GM21447 (cell line): ENCODE results near the gene AMDHD2.
"Not testable (repeated sequence)": the region's sequence is repeated elsewhere in the genome, so short reads cannot be mapped to it uniquely, and the experiment has no call there.

Experiments used
- ATAC-seq: cut with Tn5 transposase; IDR thresholded peaks from one replicate; pipeline ENCODE4 v1.9.1; 2021; ENCODE audit not compliant: unreplicated experiment

The AMDHD2 gene

DNA sequence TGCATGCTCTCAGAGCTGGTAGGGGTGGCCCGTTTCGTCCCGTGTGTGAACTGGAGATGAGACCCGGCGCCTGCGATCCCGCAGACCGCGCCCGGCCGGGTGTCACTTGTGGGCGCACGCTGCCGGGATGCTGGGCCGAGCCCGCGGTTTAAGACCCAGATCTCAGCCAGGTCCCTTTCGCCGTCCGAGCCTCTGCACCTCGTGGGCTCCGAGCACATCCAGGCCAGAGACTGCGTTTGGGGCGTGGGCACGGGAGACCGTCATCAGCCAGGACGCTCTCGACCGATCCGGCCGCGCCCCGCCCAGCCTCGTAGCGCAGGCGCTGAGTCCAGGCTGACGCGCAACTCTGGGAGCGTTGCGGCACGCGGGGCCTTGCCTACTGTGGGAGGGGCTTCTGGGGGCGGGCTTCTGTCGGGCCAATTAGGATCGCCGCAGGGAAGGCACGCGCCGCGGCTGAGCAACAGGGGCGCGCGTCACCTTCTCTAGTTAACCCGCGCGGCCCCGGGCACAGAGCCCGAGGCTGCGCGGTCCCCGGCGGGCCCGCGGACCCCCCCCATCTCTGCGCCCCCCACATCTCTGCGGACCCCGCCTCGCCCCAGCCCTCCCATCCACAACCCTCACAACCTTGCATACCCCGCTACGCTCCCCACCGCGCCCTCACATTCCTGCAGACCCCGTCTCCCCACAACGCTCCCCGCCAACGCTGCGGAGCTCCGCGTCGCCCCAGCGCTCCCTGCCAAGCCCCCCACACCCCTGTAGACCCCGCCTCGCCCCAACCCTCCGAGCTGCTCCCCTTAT, 11.7 kb downstream of the AMDHD2 start:
- peak; percentile 78 for ATAC-seq

DNA sequence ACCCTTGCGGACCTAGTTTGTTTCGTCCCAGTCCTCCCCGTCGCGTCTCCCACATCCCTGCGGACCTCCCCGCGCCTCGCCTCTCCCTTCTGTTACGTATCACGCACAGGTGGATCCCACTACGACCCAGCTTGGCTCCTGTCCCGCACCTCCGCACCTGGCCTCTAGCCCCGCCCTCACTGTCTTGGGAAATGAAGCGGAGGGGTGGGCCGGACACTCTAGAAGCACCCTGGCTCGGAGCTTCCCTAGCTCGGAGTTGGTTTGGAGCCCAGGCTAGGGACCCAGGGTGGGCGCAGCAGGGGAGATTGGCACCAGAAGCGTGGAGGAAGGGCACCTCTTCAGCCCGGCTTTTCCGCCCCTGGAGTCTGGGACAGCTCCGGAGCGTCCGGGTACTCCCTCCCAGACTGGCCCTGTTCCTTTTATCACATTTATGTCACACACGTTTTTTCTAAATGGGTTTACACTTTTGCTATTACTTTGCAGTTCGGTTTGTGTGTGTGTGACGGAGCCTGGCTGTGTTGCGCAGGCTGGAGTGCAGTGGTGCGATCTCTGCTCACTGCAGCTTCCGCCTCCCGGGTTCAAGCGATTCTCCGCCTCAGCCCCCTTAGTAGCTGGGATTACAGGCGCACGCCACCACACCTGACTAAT, 12.4 kb downstream of the AMDHD2 start:
- peak; percentile 28 for ATAC-seq

DNA sequence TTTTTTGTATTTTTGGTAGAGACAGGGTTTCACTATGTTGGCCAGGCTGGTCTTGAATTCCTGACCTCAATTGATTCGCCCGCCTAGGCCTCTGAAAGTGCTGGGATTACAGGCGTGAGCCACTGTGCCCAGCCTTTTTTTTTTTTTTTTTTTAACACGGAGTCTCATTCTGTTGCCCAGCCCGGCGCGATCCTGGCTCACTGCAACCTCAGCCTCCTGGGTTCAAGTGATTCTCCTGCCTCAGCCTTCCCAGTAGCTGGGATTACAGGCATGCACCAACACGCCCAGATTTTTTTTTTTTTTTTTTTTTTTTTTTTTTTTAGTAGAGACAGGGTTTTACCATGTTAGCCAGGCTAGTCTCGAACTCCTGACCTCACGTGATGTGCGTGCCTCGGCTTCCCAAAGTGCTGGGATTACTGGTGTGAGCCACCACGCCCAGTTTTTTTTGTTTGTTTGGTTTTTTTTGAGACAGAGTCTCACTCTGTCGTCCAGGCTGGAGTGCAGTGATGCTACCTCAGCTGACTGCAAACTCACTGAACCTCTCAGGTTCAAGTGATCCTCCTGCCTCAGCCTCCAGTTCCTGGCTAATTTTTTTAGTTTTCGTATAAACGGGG, 13.1 kb downstream of the AMDHD2 start:
- not testable (repeated sequence) for ATAC-seq

DNA sequence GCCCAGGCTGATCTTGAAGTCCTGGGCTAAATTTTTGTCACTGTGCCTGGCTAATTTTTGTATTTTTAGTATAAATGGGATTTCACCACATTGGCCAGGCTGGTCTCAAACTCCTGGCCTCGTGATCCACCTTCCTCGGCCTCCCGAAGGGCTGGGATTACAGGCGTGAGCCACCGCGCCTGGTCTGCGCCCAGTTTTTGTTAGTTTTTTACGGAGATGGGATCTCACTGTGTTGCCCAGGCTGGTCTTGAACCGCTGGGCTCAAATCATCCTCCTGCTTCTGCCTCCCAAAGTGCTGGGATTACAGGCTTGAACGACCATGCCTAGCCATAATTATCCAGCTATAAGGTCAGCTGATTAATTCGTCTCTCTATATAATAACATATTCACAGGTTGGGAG, 13.7 kb downstream of the AMDHD2 start:
- ATAC-seq = no peak

DNA sequence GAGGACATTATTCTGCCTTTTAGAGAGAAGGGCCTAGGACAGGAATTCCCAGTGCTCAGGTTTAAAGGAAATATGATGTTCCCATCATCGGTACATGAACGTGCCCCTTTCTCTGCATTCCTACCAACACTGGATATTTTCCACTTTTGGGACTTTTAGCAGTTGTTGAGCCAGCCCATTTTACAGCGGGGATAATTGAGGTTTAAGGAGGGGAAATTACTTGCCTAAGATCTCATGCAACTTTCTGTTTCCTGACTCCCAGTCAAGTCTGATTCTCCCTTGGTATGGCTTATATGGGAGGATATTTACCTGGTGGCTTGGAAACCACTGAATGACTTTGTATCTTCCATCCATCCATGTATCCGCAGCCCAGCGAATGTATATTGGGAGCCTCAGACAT, 14.2 kb downstream of the AMDHD2 start:
- ATAC-seq = not testable (repeated sequence)

DNA sequence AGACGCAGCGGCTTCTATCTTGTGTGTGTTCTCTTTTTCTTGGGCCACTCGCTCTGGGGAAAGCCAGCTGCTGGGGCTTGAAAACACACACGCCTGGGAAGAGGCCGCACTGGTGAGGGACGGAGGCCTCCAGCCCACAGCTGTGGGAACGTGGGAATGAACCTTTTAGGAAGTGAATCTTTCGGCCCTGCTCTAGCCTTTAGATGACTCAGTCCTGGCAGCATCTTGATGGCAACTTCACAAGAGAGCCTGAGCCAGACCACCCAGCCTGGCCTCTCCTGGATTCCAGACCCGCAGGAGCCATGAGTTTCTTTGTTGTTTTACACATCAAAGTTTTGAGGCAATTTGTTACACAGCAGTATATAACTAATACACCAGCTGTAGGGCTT, 15.4 kb downstream of the AMDHD2 start:
- ATAC-seq = no peak

DNA sequence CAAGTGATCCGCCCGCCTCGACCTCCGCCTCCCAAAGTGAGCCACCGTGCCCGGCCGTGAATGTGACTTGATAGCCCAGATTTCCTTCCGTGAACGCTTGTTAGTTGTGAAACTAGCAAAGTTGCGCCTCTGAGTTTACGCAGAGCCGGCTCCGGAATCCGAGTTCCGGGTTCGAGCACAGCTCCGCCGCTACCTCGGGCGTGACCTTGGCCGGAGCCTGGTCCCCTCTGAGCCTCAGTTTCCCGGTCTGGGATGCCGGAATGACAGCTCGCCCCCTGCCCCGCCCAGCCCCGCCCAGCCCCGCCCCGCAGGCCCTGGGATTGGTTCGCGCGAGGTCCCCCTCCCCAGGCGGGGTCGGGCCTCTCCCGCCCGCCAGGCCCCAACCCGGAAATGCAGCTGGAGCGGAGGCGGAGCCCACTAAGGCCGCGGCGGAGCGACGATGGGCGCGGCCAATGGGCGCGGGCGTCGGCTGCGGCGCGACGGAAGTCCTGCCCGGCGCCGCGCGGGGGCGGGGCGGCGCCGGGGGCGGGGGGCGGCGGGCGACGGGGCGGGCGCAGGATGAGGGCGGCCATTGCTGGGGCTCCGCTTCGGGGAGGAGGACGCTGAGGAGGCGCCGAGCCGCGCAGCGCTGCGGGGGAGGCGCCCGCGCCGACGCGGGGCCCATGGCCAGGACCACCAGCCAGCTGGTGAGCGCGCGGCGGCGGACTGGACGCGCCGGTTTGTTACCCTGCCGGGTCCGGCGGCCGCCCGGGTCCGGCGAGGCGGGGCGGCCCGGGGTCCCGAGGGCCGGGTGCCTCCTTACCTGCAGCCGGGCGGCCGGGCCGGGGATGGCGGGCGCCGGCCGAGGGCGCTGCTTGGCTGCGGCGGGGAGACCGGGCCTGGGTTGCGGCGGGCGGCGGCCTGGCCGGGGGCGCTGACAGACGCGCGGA, 17.5 kb downstream of the AMDHD2 start, which contains the start of gene PDPK1:
PDPK1 (plus strand) TSS at position 571 of the 929 bp plus-strand sequence; CDS start at position 663, 92 bp downstream.
- peak; percentile 72 for ATAC-seq

DNA sequence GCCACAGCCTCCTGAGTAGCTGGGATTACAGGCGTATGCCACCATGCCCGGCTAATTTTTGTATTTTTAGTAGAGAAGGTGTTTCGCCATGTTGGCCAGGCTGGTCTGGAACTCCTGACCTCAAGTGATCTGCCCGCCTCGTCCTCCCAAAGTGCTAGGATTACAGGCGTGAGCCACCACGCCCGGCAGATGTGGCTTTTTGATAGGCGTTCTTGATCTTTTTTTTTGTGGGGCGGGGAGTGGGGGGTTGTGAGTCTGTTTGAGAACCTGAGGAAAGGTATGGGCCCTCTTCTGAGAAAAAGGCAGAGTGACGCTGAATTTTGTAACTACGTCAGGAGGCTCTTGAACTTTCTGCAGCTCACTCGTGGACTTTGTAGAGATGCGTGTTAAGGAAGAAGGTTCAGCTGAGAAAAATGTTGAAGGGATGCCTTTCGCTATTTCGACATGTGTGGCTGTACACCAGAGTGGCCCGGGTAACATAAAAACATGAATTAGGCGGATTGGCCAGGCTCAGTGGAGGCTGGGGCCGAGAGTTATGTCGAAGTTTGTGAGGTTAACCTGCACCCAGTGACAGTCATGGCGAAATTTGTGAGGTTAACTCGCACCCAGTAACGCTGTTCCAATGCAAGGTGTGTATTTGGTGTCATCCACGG, 19.1 kb downstream of the AMDHD2 start:
- ATAC-seq = not testable (repeated sequence)

DNA sequence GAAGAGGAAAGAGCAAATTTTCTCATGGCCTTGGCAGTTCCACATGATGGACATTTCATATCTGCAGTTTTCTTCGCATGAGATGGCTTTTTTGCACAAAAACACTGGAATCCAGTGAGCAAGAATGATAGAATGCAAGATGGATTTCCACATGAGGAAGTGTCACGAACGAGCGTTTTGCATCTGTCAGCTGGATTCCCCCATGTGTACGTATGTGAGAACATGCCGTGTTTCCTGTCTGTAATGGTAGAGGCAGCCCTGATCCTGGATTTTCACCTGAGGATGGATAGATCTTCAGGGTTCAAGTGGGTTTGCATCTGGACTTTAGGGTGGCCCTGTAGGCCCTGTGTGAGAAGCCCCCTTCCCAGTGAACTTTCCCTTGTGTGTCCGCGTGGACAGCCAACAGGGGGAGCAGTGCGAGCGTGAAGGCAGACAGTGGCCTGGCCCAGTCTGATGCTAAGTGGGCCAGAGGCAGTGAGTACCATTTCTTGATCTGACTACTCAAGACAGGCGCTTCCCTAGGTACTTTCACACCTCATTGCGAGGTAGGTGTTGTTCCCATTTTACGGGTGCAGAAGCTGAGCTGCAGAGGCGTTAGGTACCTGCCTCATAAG, 19.8 kb downstream of the AMDHD2 start:
- ATAC-seq = not testable (repeated sequence)

DNA sequence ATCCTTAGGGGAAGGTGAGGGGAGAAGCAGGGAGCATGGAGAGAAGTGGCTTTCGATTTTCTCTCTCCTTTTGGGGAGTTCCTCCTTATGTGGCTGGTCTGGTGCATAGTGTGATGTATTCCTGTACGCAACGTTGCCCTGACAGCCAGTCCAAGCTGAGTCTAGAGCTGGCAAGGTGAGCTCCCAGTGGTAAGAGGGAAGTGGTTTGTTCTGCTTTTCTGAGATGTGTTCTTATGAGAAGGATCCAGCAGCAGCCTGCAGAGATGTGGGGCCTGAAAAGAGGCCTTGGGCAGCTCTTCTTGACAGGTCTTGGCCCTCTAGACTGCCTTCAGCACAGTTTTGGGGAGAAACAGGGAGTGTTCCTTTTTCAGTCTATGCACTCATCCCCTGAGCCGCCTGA, 20.7 kb downstream of the AMDHD2 start:
- not testable (repeated sequence) for ATAC-seq

DNA sequence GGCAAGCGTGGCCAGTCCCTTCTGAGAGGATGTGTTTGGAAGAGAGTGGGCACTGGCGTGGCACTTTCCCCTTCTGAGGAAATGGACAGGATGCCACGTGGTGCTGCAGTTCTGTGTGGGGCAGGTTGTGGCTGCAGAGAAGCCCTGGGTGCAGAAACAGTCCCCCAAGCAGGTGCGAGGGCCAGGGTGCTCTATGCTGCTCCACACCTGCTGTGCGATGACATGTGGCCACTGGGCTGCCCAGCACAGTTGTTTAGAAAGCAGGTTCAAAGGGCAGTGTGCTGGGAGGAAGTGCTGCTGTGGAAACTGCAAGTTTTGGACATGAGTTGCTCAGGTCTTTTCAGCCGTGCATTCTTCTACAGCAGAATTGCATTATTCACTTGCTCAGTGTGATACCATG, 21.2 kb downstream of the AMDHD2 start:
- ATAC-seq = not testable (repeated sequence)

DNA sequence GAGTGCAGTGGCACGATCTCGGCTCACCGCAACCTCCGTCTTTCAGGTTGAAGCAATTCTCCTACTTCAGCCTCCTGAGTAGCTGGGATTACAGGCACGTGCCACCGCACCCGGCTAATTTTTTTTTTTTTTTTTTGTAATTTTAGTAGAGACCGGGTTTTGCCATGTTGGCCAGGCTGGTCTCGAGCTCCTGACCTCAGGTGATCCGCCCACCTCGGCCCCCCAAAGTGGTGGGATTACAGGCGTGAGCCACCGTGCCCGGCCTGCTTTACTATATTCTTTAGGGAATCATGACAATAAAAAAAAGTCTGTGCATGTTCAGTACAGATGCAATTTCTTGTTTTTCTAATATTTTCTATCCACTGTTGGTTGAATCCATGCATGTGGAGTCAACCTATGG, 23.6 kb downstream of the AMDHD2 start:
- ATAC-seq = not testable (repeated sequence)

DNA sequence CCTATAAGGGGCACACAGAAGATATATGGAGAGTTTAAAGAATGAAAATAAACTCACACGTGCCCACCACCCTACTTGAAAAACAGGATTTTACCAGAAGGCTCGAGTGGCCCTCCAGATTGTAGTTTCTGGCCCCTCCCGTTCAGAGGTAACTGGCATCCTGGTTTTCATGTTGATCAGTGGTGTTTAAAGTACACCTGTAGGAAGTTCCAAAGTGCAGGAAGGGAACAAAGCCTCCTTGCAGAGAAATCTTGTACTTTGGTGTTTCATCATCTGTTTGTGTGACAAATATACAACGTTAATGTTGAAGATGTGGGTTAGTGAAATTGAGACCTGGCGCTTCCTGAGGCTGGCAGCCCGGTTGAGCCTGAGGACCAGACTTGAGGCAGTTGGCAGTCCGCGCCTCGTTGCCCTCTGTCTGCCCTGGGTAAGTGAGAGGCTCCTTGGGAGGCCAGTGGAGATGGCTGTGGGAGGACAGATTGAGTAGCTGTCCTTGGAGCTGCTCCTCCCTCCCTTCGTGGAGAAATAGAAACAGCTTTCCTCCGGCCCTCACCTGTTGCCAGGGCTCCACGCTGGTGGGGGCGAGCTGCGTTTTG, 30.2 kb downstream of the AMDHD2 start:
- not testable (repeated sequence) for ATAC-seq

DNA sequence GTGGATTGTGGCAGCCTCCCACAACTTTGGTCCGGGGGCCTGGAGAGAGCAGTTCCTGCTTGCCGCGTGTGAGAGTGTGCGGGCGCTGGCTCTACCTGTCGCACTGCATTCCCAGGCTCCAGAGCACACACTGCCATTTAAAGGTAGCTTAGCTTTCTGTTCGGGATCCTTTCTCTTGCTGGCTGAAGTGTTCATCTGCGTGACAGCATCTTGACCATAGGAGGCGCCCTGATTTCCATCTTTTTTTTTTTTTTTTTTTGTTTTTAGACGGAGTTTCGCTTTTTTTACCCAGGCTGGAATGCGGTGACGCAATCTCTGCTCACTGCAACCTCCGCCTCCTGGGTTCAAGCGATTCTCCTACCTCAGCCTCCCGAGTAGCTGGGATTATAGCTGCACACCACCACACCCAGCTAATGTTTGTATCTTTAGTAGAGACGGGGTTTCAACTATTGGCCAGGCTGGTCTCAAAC, 31.3 kb downstream of the AMDHD2 start:
- ATAC-seq = not testable (repeated sequence)

DNA sequence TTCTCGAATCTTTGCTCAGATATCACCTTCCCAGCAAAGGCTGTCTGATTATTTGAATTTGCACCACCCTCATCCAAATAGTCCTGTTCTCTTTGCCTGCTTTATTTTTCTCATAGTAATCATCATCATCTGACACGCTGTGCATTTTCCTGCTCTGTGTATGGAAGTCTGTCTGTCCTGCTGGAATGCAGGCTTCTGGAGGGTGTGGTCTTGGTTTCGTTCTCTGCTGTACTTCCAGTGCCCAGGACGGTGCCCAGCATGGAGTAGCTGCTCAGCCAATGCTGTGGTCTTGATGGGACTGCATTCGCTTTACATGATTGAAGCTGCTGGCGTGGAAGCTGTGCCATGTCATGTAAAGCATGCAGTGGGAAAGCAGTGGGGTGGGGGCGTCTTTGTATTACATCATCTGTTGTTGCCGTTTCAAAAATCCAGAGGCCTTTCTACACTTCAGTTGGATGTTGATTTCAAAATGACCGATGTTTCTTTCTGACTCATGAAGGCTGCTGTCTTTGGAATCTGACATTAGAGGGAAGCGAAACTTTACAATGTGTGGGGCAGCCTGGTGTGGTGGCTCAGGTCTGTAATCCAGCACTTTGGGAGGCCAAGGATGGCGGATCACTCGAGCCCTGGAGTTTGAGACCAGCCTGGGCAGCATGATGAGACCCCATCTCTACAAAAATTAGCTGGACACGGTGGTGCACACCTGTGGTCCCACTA, 34.7 kb downstream of the AMDHD2 start:
- not testable (repeated sequence) for ATAC-seq

DNA sequence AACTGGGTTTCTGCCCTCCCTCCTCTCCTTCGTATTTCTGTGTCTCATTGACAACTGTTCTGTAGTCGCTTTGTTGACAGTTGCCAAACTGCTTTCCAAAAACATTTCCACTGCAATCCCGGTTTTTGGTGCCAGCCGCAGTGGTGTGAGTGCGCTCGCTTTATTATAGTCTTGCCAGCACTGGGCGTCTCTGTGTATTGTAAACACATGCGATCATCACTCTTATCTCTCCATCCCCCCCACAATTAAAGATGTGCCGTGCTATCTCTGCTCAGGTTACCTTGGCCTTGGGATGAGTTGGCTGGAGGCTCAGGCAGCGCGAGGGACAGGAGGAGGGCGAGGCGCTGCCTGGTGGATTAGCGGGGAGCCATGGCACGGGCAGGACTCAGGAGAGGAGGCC, 37.0 kb downstream of the AMDHD2 start:
- ATAC-seq = not testable (repeated sequence)

DNA sequence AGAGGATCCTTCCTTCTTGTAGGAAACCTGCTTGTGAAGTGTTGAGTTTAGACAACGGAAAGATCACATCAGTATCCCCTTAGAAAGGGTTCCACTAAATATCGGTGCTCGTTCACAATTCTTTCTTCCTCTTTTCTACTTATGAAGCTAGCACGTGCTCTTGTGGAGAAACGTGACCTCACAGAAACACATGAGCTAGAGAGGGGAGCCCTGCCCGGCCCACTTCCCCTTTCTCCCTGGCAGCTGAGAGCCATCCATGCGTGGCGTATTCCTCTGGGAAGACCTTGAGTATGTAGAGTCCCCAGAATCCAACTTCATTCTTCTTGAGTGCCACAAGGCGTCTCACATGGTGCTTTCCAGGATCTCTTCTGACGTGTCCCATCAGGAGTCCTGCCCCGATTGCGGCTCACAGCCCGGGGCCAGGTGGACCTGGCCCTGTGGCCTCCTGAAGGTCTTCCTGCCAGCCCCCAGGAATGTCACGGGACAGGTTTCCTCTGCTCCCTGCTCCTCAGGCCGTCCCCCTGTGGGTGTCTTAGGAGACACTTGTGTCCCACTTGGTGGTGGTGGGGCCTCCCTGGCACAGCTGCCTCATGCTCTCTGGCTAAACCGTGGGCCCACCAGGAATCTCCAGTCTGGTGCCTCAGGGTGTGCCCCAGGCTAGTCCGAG, 40.1 kb downstream of the AMDHD2 start:
- ATAC-seq = peak; percentile 68

DNA sequence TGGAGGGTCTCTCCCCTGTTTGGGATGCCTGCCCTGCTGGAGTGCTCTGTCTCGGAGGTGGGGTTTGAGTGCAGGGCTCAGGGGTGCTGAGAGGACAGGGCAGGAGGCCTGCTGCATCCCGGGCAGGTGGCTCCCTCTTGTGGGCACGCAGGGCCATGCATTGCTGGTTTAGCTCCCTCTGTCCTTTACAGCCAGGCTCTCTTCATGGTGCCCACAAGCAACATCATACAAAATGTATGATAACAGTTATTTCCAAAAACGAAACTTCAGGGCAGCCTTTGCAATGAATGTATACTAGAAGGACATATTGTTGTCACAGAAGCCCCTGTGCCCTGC, 40.6 kb downstream of the AMDHD2 start:
- ATAC-seq = peak; percentile 62
